GM18519 (cell line): ENCODE measurements around the gene FAM237A.

Source experiments
- ATAC-seq: cut with Tn5 transposase; IDR thresholded peaks from one replicate; pipeline ENCODE4 v1.9.1; 2021; ENCODE audit warnings: mild to moderate bottlenecking, moderate library complexity; ENCODE audit not compliant: unreplicated experiment, low FRiP score

The FAM237A gene

GRCh38 chr2:206688453-206688852, 46.2 kb downstream of the FAM237A start:
- no peak for ATAC-seq

- no peak for ATAC-seq
Observed at GRCh38 chr2:206688990-206689389, 46.7 kb downstream of the FAM237A start.

GRCh38 chr2:206692971-206693370, 50.7 kb downstream of the FAM237A start:
- ATAC-seq: no peak

- no peak for ATAC-seq
Observed at GRCh38 chr2:206693399-206694137, 51.3 kb downstream of the FAM237A start.

GRCh38 chr2:206696910-206697309, 54.6 kb downstream of the FAM237A start:
- ATAC-seq: no peak

- ATAC-seq: no peak
Observed at GRCh38 chr2:206698811-206699210, 56.5 kb downstream of the FAM237A start.
